Prostate gland (tissue), 2 donors: Measurements from ENCODE around the gene MFSD6.

Source experiments
- POLR2A ChIP-seq: fragments of 450-650 bp; IDR thresholded peaks from one replicate; pipeline ENCODE4 v1.6.1; 2016; ENCODE audit warnings: antibody characterized with exemption, mild to moderate bottlenecking
- POLR2AphosphoS5 ChIP-seq: sonication (generic); formaldehyde crosslinking; IDR thresholded peaks from one replicate; pipeline ENCODE4 v1.6.1; 2017; ENCODE audit warnings: antibody characterized with exemption
- TF ChIP-seq, protein P1 (sequence below), 4 experiments: fragments of 200-600 bp in 2 of 4; fragments of 450-650 bp in 2 of 4; sonication (generic) in 2 of 4; IDR thresholded peaks; 1 replicate in 3 of 4; 2 replicates in 1 of 4; pipeline ENCODE4 v1.5.1; 2016 to 2019; ENCODE audit warnings: antibody characterized with exemption in 4 of 4, mild to moderate bottlenecking in 2 of 4, moderate library complexity in 2 of 4

DNA sequence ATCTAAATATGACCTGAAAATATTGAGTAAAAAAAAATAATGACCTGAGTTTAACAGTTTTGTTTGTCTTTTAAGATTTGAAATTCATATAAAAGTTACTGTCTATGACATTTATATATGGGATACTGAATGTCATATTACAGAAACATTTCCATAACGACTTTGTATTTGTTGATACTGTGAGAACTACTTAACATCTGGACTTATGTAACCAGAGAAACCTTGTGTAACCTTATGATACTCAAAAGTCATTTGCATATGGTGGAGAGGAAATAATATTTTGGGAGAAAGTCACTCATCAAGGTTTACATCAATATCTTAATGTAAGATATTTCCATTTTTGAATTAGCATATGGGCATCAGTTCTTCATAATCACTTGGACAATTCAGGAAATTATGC is 12.6 kb downstream of the MFSD6 start:
- TF ChIP-seq, protein P1, sequence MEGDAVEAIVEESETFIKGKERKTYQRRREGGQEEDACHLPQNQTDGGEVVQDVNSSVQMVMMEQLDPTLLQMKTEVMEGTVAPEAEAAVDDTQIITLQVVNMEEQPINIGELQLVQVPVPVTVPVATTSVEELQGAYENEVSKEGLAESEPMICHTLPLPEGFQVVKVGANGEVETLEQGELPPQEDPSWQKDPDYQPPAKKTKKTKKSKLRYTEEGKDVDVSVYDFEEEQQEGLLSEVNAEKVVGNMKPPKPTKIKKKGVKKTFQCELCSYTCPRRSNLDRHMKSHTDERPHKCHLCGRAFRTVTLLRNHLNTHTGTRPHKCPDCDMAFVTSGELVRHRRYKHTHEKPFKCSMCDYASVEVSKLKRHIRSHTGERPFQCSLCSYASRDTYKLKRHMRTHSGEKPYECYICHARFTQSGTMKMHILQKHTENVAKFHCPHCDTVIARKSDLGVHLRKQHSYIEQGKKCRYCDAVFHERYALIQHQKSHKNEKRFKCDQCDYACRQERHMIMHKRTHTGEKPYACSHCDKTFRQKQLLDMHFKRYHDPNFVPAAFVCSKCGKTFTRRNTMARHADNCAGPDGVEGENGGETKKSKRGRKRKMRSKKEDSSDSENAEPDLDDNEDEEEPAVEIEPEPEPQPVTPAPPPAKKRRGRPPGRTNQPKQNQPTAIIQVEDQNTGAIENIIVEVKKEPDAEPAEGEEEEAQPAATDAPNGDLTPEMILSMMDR (IDR thresholded peaks at IDR 0.05) = no peak
- TF ChIP-seq POLR2A = no peak
- no peak for TF ChIP-seq POLR2AphosphoS5
